ENCODE measurements around the gene ARPC2.

- no peak for TF ChIP-seq POLR2A (IDR thresholded peaks at IDR 0.05)
- TF ChIP-seq CTCF (IDR thresholded peaks at IDR 0.05), result no peak
Measured at GRCh38 chr2:218259099-218259961, 42.3 kb downstream of the ARPC2 start.

Measured in transverse colon (tissue), 3 donors.